HG02973 (cell line): ENCODE data around the gene RPTOR.

Experiments
- ATAC-seq: cut with Tn5 transposase; IDR thresholded peaks from one replicate; pipeline ENCODE4 v1.9.1; 2021; ENCODE audit warnings: moderate library complexity; ENCODE audit not compliant: unreplicated experiment

The RPTOR gene

DNA sequence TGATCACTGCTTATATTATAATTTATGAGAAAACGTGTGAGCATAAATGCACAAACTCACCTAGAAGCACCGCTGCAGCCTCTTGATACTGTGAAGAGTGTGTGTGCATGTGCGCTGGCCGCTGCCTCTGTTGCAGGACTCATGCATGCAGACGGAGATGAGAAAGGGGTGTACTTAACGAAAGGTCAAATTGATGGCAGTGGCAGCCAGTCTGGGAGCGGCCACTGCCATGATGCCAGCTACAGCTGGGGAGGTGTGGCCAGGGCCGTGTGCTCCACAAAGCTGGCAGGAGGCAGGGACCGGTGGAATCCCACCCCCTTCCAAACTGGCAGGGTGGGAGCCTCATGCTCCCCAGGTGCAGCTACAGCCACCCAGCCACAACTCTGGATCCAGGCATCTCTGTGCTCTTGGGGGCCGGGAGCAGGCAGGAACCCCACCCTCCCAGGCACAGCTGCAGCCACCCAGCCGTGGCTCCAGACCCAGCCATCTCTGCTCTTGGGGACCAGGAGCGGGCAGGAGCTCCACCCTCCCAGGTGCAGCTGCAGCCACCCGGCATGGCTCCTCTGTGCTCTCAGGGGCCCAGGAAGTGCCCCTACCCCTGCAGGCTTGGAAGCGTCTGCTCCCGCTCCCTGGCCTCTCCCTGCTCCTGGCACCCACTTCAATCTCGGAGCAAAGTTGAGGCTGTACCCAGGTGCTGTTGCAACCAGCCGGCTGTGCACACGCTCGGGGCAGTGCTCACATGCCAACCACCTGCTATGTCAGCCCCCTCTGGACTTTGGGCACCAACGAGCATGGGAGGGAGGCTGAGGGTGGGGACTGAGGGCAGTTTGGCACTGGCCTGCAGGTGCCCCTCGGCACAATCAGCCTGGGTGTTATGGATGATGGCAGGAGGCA is 369.5 kb downstream of the RPTOR start:
- ATAC-seq, result no peak

DNA sequence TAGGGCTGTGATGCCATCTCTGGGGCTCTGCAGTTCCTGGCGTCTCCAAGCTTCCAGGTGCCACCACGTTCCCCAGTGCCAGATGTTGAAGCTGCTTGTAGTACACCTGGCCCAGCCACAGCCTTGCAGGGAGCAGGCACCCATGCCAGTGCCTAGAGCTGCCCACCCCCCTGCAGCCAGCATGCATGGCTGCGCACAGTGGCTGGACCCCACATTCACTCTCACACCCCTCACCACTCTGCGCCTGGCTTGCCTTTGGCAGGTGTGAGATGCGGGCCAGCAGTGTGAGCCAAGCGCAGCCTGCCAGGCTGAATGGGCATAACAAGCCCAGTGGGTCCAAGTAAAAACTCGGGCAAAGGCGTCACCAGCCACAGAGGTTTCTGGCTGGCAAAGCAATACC is 371.6 kb downstream of the RPTOR start:
- ATAC-seq, result no peak

GRCh38 chr17:80917716-80918560 is 373.3 kb downstream of the RPTOR start:
- no peak for ATAC-seq

GRCh38 chr17:80918731-80919130 is 374.1 kb downstream of the RPTOR start:
- ATAC-seq, result no peak

GRCh38 chr17:80919331-80920311 is 375.0 kb downstream of the RPTOR start:
- no peak for ATAC-seq

DNA sequence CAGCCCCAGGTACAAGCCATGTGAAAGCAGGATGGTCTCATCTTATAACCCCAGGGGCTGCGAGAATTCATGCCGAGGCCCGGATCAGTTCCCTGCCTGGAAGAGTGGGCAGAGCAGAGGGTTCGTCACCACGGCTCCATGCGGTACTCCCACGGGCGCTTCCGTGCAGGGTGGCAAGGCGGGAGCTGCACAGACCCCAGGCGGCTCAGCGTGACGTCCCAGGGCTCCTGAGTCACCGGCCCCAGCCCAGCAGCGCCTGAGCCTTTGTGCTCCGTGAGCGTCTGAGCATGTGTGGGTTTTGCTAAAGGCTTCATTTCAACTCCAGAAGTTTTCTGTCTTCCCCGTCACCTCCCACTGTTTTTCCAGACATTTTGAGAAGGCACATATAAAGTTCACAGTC is 375.8 kb downstream of the RPTOR start:
- no peak for ATAC-seq

DNA sequence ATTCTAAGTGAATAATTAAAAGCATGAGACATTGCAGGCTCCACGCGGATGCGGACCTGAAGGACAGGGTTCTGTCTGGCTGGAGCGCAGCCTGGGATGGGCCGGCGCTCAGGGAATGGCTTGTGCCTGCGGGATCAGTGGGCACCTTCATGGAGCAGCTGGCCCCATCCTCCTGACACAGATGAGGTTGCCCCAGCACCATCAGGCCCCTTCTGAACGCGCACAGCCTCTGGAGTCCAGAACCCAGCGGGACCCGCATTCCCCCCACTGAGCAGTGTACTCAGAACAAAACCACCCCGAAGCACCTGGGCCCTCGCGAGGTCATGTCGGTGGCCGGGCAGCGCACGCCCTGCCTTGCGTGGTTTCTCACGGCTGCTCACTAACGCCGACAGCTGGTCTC is 376.5 kb downstream of the RPTOR start:
- ATAC-seq, result no peak

GRCh38 chr17:80921741-80922579 is 377.3 kb downstream of the RPTOR start:
- no peak for ATAC-seq

- no peak for ATAC-seq
Observed at GRCh38 chr17:80922580-80923160, 378.0 kb downstream of the RPTOR start.

GRCh38 chr17:80923211-80924110 is 378.8 kb downstream of the RPTOR start:
- ATAC-seq, result no peak

- ATAC-seq, result no peak
Observed at GRCh38 chr17:80924111-80924806, 379.6 kb downstream of the RPTOR start.

DNA sequence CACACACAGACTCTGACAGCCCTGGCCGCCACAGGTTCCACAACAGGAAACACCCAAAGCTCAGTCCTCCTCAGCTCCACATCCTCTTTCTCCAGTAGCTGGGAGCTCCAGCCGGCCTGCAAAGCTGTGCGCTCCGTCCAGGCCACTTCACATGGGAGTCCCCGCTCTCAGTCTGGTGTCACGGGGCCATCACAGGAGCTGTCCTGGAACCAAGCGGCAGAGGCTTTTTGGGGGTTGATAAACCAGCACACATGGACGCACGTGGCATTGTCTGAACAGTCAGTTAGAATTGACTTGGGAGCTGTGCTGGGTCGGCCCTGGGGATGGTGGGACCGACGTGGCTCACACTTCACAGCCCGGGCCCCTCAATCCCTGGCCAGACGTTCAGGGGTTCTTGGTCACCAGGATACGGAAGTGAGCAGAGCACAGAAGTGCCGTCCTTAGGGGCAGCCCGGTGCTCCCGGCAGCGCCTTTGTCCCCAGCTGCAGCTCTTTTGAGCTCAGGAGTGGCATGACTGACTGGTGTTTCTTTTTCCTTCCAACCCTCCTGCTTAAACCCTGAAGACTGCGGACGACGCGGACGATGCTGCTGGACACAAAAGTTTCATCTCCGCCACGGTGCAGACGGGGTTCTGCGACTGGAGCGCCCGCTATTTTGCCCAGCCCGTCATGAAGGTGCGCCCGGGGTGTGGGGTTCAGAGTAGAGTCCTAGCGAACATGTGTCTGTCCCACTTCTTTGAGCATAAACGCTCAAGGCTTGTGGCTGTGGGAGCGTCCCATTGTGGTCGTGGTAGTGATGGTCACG is 380.4 kb downstream of the RPTOR start:
- no peak for ATAC-seq

- no peak for ATAC-seq
Observed at GRCh38 chr17:80925688-80926335, 381.2 kb downstream of the RPTOR start.

DNA sequence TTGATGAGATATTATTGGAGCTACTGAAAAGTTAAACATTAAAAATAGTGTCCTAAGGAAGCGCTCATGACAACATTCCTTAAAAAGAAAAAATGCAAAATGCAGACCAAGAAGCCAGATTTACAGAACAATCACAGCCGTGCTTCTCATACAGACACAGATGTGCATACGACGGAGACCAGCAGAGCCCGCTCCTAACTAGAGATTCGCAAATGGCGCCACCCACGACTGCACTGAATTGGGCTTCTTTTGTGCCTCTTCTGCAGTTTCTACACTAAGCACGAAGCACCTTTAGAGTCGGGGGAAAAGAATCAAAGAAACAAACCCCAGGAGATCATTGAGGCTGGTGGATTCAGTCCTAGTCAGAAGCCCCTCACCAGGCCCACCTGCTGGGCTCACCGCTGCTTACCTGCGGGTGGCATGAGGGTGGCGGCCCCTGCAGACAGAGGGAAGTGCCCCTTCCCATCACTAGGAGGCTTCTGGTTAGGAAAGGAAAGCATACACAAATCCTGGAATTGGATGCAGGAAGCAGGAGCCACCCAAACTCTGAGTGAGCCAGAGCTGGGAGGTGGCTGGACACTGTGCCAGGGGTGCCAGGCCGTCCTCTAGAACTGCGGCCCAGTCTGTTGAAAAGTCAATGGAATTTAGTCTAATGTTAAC is 382.1 kb downstream of the RPTOR start:
- ATAC-seq, result no peak

DNA sequence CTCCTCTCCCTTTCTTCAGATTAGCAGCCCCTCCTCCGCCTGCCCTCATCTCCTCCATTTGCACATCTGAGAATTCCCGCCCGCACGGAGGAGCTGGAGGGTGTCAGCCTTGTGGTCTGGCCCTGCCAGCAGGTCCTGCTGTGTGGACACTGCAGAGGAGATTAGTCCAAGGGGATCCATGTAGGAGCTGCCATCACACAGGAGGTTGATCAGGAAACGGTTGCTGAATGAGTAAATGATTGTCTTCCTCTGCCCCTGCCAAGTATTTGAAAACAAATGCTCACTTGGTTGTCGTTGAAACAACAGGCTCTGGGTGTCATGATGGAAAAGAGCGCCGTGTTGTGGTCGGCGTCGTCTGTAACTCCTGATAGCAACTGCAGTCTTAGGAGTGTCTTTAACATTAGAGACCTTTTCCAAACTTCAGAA is 383.2 kb downstream of the RPTOR start:
- no peak for ATAC-seq

DNA sequence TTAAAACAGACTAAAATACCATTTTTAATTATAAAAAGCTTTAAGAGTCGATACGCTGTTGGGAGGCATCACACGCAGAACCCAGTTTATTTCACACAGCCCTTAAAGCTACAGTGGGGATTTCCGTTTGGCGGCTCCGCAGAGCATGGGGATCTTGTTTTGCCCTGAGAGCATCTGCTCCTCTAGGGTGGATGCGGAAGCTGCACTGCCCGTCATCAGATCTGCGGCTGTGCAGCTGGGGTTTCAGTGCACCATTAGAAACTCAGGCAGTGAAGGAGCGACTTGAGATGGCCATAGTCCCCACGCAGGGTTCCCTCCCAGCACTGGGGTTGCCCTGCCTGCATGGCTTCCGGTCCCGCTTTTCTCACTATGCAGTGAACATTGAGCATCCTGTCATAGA is 384.8 kb downstream of the RPTOR start:
- ATAC-seq, result no peak
